GM12878 (cell line): ENCODE results near the gene P3R3URF. TPM values are rescaled to one million over a fixed set of nuclear protein-coding genes. Genes with fewer than 3 reads are reported as not detected.

ENCODE experiments used
- ATAC-seq: fragments of 200-7000 bp; cut with Tn5 transposase; 3 replicates; pipeline ENCODE4 v1.9.1; 2020; ENCODE audit warnings: mild to moderate bottlenecking, moderate library complexity
- BruUV-seq: library from RNA; stranded (reverse); fragments of 400-500 nt; replicated peaks from 2 replicates; lab custom pipeline; 2021; lab: Mats Ljungman, UMichigan
- CTCF ChIA-PET: fragments of 300-600 bp; sonication (Branson Sonifier 250); formaldehyde crosslinking; extraction: SDS; loops from one replicate; lab custom pipeline; 2021; ENCODE audit warnings: inconsistent platforms; lab: Yijun Ruan, JAX
- POLR2A ChIA-PET: fragments of 350-600 bp; formaldehyde crosslinking; extraction: SDS; loops from one replicate; lab custom pipeline; 2021; ENCODE audit warnings: inconsistent platforms; lab: Charles Lee
- RAD21 ChIA-PET: fragments of 300-600 bp; sonication (Branson Sonifier 250); formaldehyde crosslinking; loops from one replicate; lab custom pipeline; 2023; ENCODE audit warnings: antibody characterized with exemption; ENCODE audit not compliant: unreplicated experiment; lab: Charles Lee
- SMC1A ChIA-PET: fragments of 300-600 bp; sonication (Branson Sonifier 250); formaldehyde crosslinking; loops from one replicate; lab custom pipeline; 2023; ENCODE audit not compliant: unreplicated experiment, uncharacterized antibody; lab: Charles Lee
- DNase-seq: peaks from one replicate; pipeline ENCODE4 v3.0.0-alpha.2; 2011; ENCODE audit warnings: low read depth, low spot score
- FAIRE-seq: peaks from 3 replicates; lab custom pipeline; 2011; peaks lifted over from hg19 to GRCh38; lab: Jason Lieb, UNC
- H2AFZ ChIP-seq: 2 replicates; pipeline ENCODE4 v1.6.0; 2011; ENCODE audit warnings: low read depth, low read length, control low read depth; ENCODE audit not compliant: control insufficient read depth
- H3K27ac ChIP-seq: 2 replicates; pipeline ENCODE4 v1.5.1; 2011; ENCODE audit warnings: control low read depth; ENCODE audit not compliant: control insufficient read depth, insufficient read depth
- H3K27me3 ChIP-seq, 2 experiments: replicated peaks in 1 of 2; 2 replicates each; pipeline versions ENCODE4 v1.6.0 to v1.6.1; 2011; ENCODE audit warnings: low read length in 1 of 2; ENCODE audit not compliant: control insufficient read depth in 2 of 2, insufficient read depth in 2 of 2
- H3K36me3 ChIP-seq, 2 experiments: 2 replicates each; pipeline ENCODE4 v1.5.1; 2011; ENCODE audit warnings: low read length in 1 of 2; ENCODE audit not compliant: control insufficient read depth in 2 of 2, insufficient read depth in 2 of 2
- H3K4me1 ChIP-seq: 2 replicates; pipeline ENCODE4 v1.6.1; 2011; ENCODE audit warnings: mild to moderate bottlenecking, low read length, moderate library complexity, mixed read lengths; ENCODE audit not compliant: control insufficient read depth, insufficient read depth
- H3K4me2 ChIP-seq: 2 replicates; pipeline ENCODE4 v1.6.0; 2011; ENCODE audit warnings: control low read depth; ENCODE audit not compliant: control insufficient read depth, insufficient read depth
- H3K4me3 ChIP-seq: fragments of 200-600 bp; sonication (generic); 2 replicates; pipeline ENCODE4 v1.5.1; 2016
- H3K79me2 ChIP-seq: 2 replicates; pipeline ENCODE4 v1.6.0; 2011; ENCODE audit warnings: low read length; ENCODE audit not compliant: control insufficient read depth, insufficient read depth
- H3K9ac ChIP-seq: 2 replicates; pipeline ENCODE4 v1.8.0; 2011; ENCODE audit warnings: low read length, control low read depth, mixed read lengths; ENCODE audit not compliant: control insufficient read depth, insufficient read depth
- H3K9me3 ChIP-seq: replicated peaks from 3 replicates; pipeline ENCODE4 v1.5.1; 2011; ENCODE audit warnings: mild to moderate bottlenecking, low read length; ENCODE audit not compliant: control insufficient read depth, insufficient read depth
- H4K20me1 ChIP-seq: 2 replicates; pipeline ENCODE4 v1.6.0; 2011; ENCODE audit not compliant: control insufficient read depth, insufficient read depth
- BRCA1 ChIP-seq: IDR thresholded peaks from 2 replicates; pipeline ENCODE4 v1.6.1; 2011; ENCODE audit warnings: low read depth, low read length, improper control_type of control experiment
- CTCF ChIP-seq, 3 experiments: IDR thresholded peaks in 2 of 3; conservative IDR thresholded peaks in 1 of 3; 2 replicates each; pipeline ENCODE4 v1.5.1; 2011; ENCODE audit warnings: low read depth in 3 of 3, low read length in 3 of 3, mild to moderate bottlenecking in 3 of 3, control low read depth in 2 of 3, moderate library complexity in 2 of 3, inconsistent platforms in 1 of 3, mixed read lengths in 1 of 3; ENCODE audit not compliant: control insufficient read depth in 2 of 3, insufficient read depth in 1 of 3; ENCODE audit errors: extremely low read depth in 1 of 3
- E2F4 ChIP-seq: IDR thresholded peaks from 2 replicates; pipeline ENCODE4 v1.6.1; 2012; ENCODE audit warnings: low read depth, low read length, improper control_type of control experiment
- FOS ChIP-seq: IDR thresholded peaks from 3 replicates; pipeline ENCODE4 v1.6.1; 2011; ENCODE audit warnings: borderline replicate concordance; ENCODE audit not compliant: insufficient read length; ENCODE audit errors: extremely low read depth
- MAX ChIP-seq: IDR thresholded peaks from 2 replicates; pipeline ENCODE4 v1.6.1; 2012; ENCODE audit warnings: low read depth, low read length, improper control_type of control experiment
- RELA ChIP-seq: fragments of 450-650 bp; IDR thresholded peaks from 2 replicates; pipeline ENCODE4 v1.8.0; 2014; ENCODE audit warnings: borderline replicate concordance; ENCODE audit not compliant: partially characterized antibody
- TARDBP ChIP-seq: IDR thresholded peaks from 2 replicates; pipeline ENCODE4 v1.6.1; 2016; ENCODE audit warnings: borderline replicate concordance
- TCF7 ChIP-seq: IDR thresholded peaks from 2 replicates; pipeline ENCODE4 v1.6.1; 2014; ENCODE audit warnings: antibody characterized with exemption, borderline replicate concordance
- USF1 ChIP-seq: IDR thresholded peaks from 2 replicates; pipeline ENCODE4 v1.6.1; 2011; ENCODE audit warnings: borderline replicate concordance, low read depth, mild to moderate bottlenecking, moderate library complexity, mixed read lengths, low read length; ENCODE audit not compliant: insufficient read depth; ENCODE audit errors: extremely low read length
- ZBTB11 ChIP-seq: fragments of 450-650 bp; formaldehyde crosslinking; IDR thresholded peaks from 2 replicates; pipeline ENCODE4 v1.5.0; 2022; ENCODE audit warnings: mild to moderate bottlenecking, missing genetic modification characterization
- ZSCAN29 ChIP-seq: fragments of 450-650 bp; IDR thresholded peaks from 2 replicates; pipeline ENCODE4 v1.6.1; 2017; ENCODE audit warnings: mild to moderate bottlenecking, moderate library complexity
- ZZZ3 ChIP-seq: IDR thresholded peaks from 2 replicates; pipeline ENCODE4 v1.6.1; 2011; ENCODE audit warnings: low read depth; ENCODE audit not compliant: control insufficient read depth, insufficient read length
- WGBS: methylation state at CpG from one replicate; pipeline ENCODE4 v1.1.6; 2016; ENCODE audit warnings: low lambda C conversion rate; ENCODE audit not compliant: insufficient replicate concordance, insufficient coverage; ENCODE audit errors: missing lambda C conversion rate; 5-methylcytosine and 5-hydroxymethylcytosine counted together
- in situ Hi-C: fragments of 300-500 bp; cut with MboI; formaldehyde crosslinking; loops from 9 replicates; pipeline ENCODE4 v1.14.3; 2018; ENCODE audit warnings: mixed read lengths
- intact Hi-C: fragments of 100-400 bp; cut with micrococcal nuclease; formaldehyde crosslinking; loops from one replicate; pipeline ENCODE4 v1.14.2; 2022; ENCODE audit not compliant: unreplicated experiment
- polyA plus RNA-seq, 11 experiments: library from polyadenylated mRNA; depleted of rRNA in 4 of 11; unstranded in 6 of 11; stranded (reverse) in 5 of 11; fragments of >200 nt; fragmentation: Nextera tagmentation in 4 of 11; fragmentation: Illumina TruSeq in 1 of 11; extraction: Ambion mirVana in 4 of 11; extraction: Trizol in 1 of 11; gene quantifications; 1 replicate in 1 of 11; 2 replicates in 10 of 11; pipeline versions ENCODE4 v1.2.1 to v1.2.3, GENCODE V29; 2011 to 2016; ENCODE audit warnings: inconsistent platforms in 2 of 11, missing spikeins in 2 of 11, low read depth in 1 of 11
- total RNA-seq, 4 experiments: library from RNA; depleted of rRNA in 3 of 4; stranded (reverse); fragments of >200 nt in 3 of 4; fragmentation: Illumina TruSeq in 1 of 4; extraction: Trizol in 1 of 4; gene quantifications; 2 replicates each; pipeline versions ENCODE4 v1.2.1 to v1.2.3, GENCODE V29; 2013 to 2021

Gene P3R3URF
- total and polyA plus RNA-seq, 10 of the 15 experiments (the other 5 are each of a cell fraction or from before 2014, with no cell fraction given), result not detected

- no peak for TF ChIP-seq BRCA1
- TF ChIP-seq CTCF (IDR thresholded peaks at IDR 0.05 in 2 of 3, conservative IDR thresholded peaks at IDR 0.05 in 1 of 3; ENCODE audit: control insufficient read depth in 2 of 3, extremely low read depth in 1 of 3, insufficient read depth in 1 of 3, low read depth in 3 of 3, low read length in 3 of 3), result peak in 2 of 3 experiments; percentile 20 to 21; a peak in 2 of 6 replicates
Measured at GRCh38 chr1:46197964-46198811, 21.9 kb upstream of the P3R3URF start, which contains the start of gene POMGNT1 (continued).

GRCh38 chr1:46197560-46197963 is 21.3 kb upstream of the P3R3URF start:
- H3K36me3 ChIP-seq, result peaks cover 0 to 2% of the 10 kb centered on the region in 2 experiments; a peak in 2 of 4 replicates
- H3K79me2 ChIP-seq, result peaks cover 6% of the 10 kb centered on the region
- H3K4me1 ChIP-seq, result peaks cover 6% of the 10 kb centered on the region
- peak overlapping the region; percentile 92 for H2AFZ ChIP-seq
- CTCF ChIA-PET, result interaction anchor here (2.4 to 3.9 kb wide), 2 partner anchors 15 to 26 kb away, joined by 15 to 30 read pairs; no protein-coding TSS in a partner anchor
- in situ Hi-C loops, result no loop called here
- FAIRE-seq (no peak), ATAC-seq (no peak), DNase-seq (no peak)
- peak overlapping the region; percentile 86 for H3K9ac ChIP-seq
- no peaks in the 10 kb centered on the region for H3K27me3 ChIP-seq
- BruUV-seq, result no TSS peak
- POLR2A ChIA-PET, result interaction anchor here (0.6 to 0.7 kb wide), 2 partner anchors 894 to 1055 kb away, joined by 3 read pairs; no protein-coding TSS in a partner anchor
- no peaks in the 10 kb centered on the region for H4K20me1 ChIP-seq
- WGBS, result 93% methylated on average over 9 of the region's 9 CpGs
- H3K27ac ChIP-seq, result peak overlapping the region; percentile 59
- peak overlapping the region; percentile 86 for H3K4me3 ChIP-seq
- SMC1A ChIA-PET, result interaction anchor here (1.0 kb wide), 1 partner anchor 290 kb away, joined by 4 read pairs; no protein-coding TSS in a partner anchor
- H3K4me2 ChIP-seq, result peak overlapping the region; percentile 70
- H3K9me3 ChIP-seq, result no peaks in the 10 kb centered on the region
- RAD21 ChIA-PET, result interaction anchor here (1.8 to 3.0 kb wide), 2 partner anchors 14 to 161 kb away, joined by 5 to 13 read pairs; no protein-coding TSS in a partner anchor
- intact Hi-C loops, result no loop called here
- no peak for TF ChIP-seq USF1
- no peak for TF ChIP-seq TARDBP
- no peak for TF ChIP-seq TCF7
- TF ChIP-seq MAX, result no peak
- TF ChIP-seq ZSCAN29, result no peak
- no peak for TF ChIP-seq ZBTB11 (CRISPR knock-in tag)
- no peak for TF ChIP-seq FOS
- TF ChIP-seq RELA, result no peak
- no peak for TF ChIP-seq ZZZ3
- no peak for TF ChIP-seq E2F4
